Right kidney (tissue), 1 donor: Measurements from ENCODE around the gene RAB3C.
A peak's percentile ranks its signal among the peaks of the same experiment; 100 is the strongest.

ENCODE experiments used
- DNase-seq: peaks from one replicate; pipeline ENCODE4 v3.0.0-alpha.2; 2016

Gene RAB3C

GRCh38 chr5:58886315-58887207 lies 303.7 kb downstream of the RAB3C start:
- peak; percentile 62 for DNase-seq

- DNase-seq: no peak
These were observed 304.4 kb downstream of the RAB3C start for GRCh38 chr5:58887311-58887710.

- no peak for DNase-seq
These were observed 305.0 kb downstream of the RAB3C start for GRCh38 chr5:58887721-58888409.

GRCh38 chr5:58890265-58890664 lies 307.4 kb downstream of the RAB3C start:
- DNase-seq: no peak

GRCh38 chr5:58890701-58891085 lies 307.8 kb downstream of the RAB3C start:
- DNase-seq: peak; percentile 47

GRCh38 chr5:58891086-58891970 lies 308.5 kb downstream of the RAB3C start:
- DNase-seq: peak; percentile 57

GRCh38 chr5:58891971-58892343 lies 309.1 kb downstream of the RAB3C start:
- DNase-seq: no peak

GRCh38 chr5:58893551-58893950 lies 310.7 kb downstream of the RAB3C start:
- DNase-seq: no peak

GRCh38 chr5:58898006-58898405 lies 315.1 kb downstream of the RAB3C start:
- DNase-seq: no peak

GRCh38 chr5:58898538-58898937 lies 315.7 kb downstream of the RAB3C start:
- no peak for DNase-seq

GRCh38 chr5:58901271-58901670 lies 318.4 kb downstream of the RAB3C start:
- no peak for DNase-seq

- DNase-seq: no peak
These were observed 319.4 kb downstream of the RAB3C start for GRCh38 chr5:58902305-58902704.

GRCh38 chr5:58902765-58903164 lies 319.9 kb downstream of the RAB3C start:
- no peak for DNase-seq

GRCh38 chr5:58904737-58905136 lies 321.9 kb downstream of the RAB3C start:
- DNase-seq: no peak

GRCh38 chr5:58905944-58906343 lies 323.1 kb downstream of the RAB3C start:
- no peak for DNase-seq
